H1 (cell line): ENCODE data around the gene CYP4V2. TPM values are rescaled to one million over a fixed set of nuclear protein-coding genes. Genes with fewer than 3 reads are reported as not detected.

Source experiments
- KDM1A ChIP-seq: fragments of 200-600, 300-600 bp; sonication (generic); IDR thresholded peaks from 2 replicates; pipeline ENCODE4 v1.7.1; 2016; ENCODE audit warnings: mild to moderate bottlenecking, low read length, borderline replicate concordance
- polyA plus RNA-seq, 7 experiments: library from polyadenylated mRNA; depleted of rRNA in 3 of 7; stranded (reverse) in 5 of 7; unstranded in 2 of 7; fragments of >200 nt in 5 of 7; fragments of 200-250 nt in 2 of 7; gene quantifications; 1 replicate in 5 of 7; 2 replicates in 1 of 7; 4 replicates in 1 of 7; pipeline versions ENCODE4 v1.2.1 to v1.2.3, GENCODE V29; 2011 to 2013; ENCODE audit warnings: missing spikeins in 2 of 7, mixed read lengths in 2 of 7
- total RNA-seq: library from RNA; stranded (reverse); fragmentation: NEBNext Ultra II Directional; extraction: Animal tissue kit (Norgen Biotek cat#: 25700); gene quantifications from 2 replicates; pipeline ENCODE4 v1.2.1, GENCODE V29; 2021
- TF ChIP-seq, protein P1 (sequence below): IDR thresholded peaks from 2 replicates; pipeline ENCODE4 v1.6.1; 2011; ENCODE audit warnings: low read length, improper control_type of control experiment

Gene CYP4V2
- total and polyA plus RNA-seq, 2 of the 8 experiments (the other 6 are each of a cell fraction or from before 2014, with no cell fraction given), result 0.65 to 1.0 TPM

DNA sequence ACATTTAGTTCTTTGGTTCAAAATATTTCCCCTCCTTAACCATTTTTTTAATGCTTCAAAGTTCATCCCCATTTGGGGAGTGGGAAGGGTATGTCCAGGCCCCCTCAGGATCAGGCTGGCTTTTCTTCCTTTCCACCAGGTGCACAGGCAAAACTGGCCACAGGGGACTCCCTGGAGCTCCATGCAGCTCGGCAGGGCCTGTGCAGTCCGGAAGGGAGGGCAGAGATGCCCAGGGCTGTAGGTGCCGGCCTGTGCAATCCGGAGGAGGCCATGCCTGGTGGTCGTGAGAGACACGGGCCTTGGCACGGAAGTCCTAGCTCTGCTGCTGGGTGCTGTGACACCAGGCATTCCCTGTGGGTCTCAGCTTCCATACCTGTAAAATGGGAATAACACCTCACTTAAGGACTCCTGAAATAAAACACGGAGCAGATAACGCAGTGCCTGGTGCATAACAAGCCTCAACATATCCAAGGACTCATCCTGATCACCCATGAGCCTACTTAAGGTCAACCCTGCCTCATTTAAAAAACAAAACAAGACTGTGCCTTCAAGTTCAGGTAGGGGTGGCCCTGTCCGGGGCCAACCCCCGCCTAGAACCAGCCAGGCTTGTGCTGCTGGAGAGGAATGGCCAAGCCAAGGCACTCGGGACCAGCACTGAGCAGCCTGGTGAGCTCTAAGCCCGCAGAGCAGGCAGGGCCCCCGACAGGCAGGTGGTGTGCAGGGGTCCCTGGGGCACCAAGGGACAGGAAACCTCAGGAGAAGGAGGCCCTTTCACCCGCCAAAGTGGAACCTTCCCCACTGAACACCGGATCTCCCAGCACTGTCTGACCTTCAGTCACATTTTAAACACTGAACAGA, 21.2 kb upstream of the CYP4V2 start (continued):
- TF ChIP-seq, protein P1, sequence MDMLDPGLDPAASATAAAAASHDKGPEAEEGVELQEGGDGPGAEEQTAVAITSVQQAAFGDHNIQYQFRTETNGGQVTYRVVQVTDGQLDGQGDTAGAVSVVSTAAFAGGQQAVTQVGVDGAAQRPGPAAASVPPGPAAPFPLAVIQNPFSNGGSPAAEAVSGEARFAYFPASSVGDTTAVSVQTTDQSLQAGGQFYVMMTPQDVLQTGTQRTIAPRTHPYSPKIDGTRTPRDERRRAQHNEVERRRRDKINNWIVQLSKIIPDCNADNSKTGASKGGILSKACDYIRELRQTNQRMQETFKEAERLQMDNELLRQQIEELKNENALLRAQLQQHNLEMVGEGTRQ, result no peak
- peak; percentile 68; the same call in 1 of the 2 replicates for TF ChIP-seq KDM1A
